Spleen (tissue), 7 donors: Measurements from ENCODE around the gene SLC35F1.

ENCODE experiments used
- POLR2A ChIP-seq, 3 donors: fragments of 450-650 bp; IDR thresholded peaks; one replicate each; pipeline ENCODE4 v1.5.1; 2017; ENCODE audit warnings: antibody characterized with exemption in 3 of 3, mild to moderate bottlenecking in 1 of 3
- TF ChIP-seq, protein P1 (sequence below), 11 experiments: fragments of 200-600 bp in 7 of 11; fragments of 450-650 bp in 4 of 11; sonication (generic) in 4 of 11; IDR thresholded peaks in 8 of 11; conservative IDR thresholded peaks in 3 of 11; 1 replicate in 7 of 11; 2 replicates in 4 of 11; pipeline versions ENCODE4 v1.4.0 to v1.8.0; 2016 to 2021; ENCODE audit warnings: antibody characterized with exemption in 11 of 11, inconsistent platforms in 4 of 11, mild to moderate bottlenecking in 1 of 11
- donor health status: DM: no; HTN: no; CAD: no; lungs with moderate emphysema.
- donor health status: DM: no; HTN: no; CAD: no.
- donor health status: DM: no; HTN: no; CAD: no.

DNA sequence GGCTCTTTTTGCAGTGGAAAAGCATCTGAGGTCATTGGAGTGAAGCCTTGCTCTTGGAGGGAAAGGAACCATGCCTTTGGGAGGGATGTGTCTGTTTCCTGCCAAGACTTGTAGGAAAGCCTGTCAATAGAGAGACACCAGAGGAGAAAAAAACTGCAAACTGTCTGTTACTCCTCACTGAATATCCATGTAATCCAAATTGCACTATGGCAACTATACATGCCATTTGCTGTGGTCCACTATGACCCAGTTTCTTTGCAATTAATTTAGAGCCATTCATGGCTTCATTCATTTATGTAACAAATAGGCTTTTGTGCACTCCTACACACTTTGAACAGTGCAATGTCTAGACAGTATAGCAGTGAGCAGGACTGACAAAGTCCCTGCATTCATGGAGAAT, 296.5 kb downstream of the SLC35F1 start:
- TF ChIP-seq, protein P1, sequence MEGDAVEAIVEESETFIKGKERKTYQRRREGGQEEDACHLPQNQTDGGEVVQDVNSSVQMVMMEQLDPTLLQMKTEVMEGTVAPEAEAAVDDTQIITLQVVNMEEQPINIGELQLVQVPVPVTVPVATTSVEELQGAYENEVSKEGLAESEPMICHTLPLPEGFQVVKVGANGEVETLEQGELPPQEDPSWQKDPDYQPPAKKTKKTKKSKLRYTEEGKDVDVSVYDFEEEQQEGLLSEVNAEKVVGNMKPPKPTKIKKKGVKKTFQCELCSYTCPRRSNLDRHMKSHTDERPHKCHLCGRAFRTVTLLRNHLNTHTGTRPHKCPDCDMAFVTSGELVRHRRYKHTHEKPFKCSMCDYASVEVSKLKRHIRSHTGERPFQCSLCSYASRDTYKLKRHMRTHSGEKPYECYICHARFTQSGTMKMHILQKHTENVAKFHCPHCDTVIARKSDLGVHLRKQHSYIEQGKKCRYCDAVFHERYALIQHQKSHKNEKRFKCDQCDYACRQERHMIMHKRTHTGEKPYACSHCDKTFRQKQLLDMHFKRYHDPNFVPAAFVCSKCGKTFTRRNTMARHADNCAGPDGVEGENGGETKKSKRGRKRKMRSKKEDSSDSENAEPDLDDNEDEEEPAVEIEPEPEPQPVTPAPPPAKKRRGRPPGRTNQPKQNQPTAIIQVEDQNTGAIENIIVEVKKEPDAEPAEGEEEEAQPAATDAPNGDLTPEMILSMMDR (IDR thresholded peaks at IDR 0.05 in 8 of 11, conservative IDR thresholded peaks at IDR 0.05 in 3 of 11), result no peak
- TF ChIP-seq POLR2A (IDR thresholded peaks at IDR 0.05), result no peak
